Effector CD8-positive, alpha-beta T cell (primary cell): ENCODE results near the gene PACS2.
"Not testable (repeated sequence)": the region's sequence is repeated elsewhere in the genome, so short reads cannot be mapped to it uniquely, and the experiment has no call there.

ENCODE experiments used
- DNase-seq: peaks from one replicate; lab custom pipeline; 2025; lab: John Stamatoyannopoulos, UW

Gene PACS2

DNA sequence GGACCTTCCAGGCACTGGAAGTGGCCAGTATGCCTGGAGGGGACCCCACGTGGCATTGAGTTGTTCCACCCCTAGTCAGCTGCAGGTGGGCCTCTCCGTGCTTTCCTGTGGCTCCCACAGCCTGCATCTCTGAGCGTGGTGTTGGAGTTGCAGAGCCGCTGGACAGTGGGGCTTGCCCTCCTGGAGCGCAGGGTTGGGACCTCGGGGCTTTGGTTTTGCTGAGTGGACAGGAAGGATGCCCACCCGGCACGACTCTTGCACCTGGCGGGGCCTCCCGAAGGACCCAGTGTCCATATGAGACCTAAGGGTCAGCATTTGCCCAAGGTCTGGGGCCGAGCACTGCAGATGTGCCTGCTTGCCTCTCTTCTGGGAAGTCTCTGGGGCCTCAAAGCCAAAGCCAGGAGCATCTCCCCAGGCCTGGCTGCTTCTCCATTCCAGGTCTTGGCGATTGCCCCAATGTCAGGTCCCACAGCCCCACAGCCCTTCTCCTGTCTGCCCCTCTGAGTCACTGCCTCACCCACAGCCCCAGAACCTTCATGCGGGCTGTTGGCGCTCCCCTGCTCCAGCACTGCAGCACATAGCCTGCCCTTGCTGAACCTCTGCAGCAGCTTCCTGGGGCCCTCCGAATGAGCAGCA lies 1.5 kb downstream of the PACS2 start:
- DNase-seq: no peak

DNA sequence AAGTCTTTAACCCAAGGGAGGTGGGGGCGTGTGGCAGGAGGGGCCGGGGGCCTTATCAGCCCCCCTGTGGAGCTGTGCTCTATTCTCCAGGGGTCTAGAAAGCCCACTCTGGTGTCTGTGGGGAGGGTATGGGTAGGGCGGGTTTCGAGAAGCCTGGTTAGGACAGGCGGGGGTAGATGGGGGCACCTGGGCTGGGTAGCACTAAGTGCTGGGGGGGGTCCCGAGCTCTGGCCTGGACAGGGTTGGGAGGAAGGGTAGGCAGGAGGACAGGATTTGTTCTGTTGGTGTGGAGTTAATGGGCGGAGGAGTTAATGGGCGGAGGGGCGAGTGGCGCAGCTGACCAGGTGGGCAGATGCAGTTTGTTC lies 2.0 kb downstream of the PACS2 start:
- DNase-seq: no peak

DNA sequence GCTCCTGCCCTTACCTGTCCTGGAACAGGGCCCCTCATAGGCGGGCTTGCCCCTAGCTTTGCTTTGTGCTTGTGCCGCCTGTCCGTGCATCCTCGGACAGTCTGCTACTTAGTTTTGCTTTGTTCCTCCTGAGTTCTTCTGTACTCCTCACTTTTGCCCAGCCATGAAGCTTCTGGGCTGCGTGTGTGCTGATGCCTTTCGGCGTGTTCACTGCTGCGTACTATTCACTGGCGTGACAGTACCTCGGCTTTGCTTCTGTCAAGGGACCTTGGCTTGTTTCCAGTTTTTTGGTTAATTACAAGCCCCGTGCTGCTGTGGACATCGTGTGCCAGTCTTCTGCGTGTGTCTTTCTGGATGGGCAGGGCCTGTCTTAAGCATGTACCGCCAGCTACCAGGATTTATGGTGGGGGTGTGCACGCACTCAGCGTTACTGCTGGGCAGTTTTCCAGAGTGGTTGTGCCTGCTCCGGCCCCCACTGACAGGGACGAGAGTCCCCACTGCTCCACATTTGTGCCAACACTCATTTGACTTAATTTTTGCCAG lies 2.5 kb downstream of the PACS2 start:
- no peak for DNase-seq

DNA sequence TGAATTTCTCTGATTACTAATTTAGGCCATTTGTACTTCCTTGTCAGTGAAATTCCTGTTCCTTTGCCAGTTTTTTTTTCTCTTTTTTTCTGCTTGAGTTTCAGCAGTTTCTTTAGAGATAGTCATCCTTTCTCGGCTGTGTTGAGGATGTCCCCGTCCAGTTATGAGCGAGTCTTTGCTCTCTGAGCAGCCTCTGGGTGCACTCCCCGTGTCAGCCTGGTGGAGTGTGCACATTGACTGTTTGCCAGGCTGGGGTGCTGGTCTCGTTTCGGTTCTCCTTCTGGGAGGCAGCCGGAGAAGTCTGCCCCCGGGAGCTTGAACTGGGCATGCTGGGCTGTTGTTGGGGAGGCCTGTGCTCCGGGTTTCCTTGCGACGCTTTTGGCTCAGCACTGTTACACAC lies 3.0 kb downstream of the PACS2 start:
- no peak for DNase-seq

DNA sequence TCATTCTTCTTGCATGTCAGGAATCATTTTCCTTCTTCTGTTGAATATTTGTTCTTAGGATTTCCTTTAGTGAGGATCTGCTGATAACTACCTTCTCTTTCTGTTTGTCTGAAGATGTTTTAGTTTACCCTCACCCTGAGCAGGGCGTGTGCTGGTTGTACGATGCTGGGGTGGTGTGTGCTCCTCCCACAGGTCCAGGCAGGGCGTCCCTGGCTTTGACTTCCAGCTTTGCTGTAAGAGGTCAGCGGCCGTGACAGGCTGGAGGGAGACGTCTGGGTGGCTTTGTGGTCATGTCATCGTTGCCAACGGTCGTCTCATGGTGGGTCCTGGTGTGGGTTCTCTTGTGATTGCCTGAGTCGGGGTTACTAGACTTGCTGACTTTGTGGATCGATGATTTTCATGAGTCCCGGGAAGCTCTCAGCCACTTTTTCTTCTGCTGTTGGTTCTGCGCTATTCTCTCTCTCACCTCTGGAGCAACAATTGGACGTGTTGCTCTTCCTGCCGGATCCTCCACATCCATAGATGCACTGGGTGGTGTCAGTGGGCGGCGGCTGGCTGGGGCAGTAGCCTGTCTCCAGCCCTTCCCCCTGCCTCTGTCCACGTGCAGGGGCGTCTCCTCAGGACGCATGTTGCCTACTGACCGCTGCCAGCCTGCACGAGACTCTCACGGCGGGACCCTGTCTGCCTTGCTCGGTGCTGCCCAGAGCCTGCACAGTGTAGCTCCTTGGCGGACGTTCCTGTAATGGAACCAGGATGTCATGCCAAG lies 8.4 kb downstream of the PACS2 start:
- DNase-seq: no peak

DNA sequence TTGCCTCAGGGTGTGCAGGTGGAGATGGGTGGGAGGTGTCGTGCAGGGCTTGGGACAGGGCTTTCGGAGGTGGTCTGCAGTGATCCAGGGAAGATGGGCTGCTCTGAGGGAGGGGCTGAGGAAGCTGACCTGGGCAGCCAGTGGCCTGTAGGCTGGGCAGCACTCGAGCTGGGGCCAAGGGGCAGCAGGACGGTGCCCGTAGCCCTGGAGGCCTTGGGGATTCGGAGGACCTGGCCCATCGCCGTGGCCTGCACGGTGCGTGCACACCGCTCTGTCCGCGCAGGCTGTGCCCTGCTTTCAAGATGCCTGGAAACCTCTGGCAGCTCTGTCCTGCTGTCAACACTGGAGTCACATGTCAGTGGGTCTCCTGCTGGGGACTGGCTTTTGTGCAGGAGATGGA lies 9.1 kb downstream of the PACS2 start:
- DNase-seq: no peak

DNA sequence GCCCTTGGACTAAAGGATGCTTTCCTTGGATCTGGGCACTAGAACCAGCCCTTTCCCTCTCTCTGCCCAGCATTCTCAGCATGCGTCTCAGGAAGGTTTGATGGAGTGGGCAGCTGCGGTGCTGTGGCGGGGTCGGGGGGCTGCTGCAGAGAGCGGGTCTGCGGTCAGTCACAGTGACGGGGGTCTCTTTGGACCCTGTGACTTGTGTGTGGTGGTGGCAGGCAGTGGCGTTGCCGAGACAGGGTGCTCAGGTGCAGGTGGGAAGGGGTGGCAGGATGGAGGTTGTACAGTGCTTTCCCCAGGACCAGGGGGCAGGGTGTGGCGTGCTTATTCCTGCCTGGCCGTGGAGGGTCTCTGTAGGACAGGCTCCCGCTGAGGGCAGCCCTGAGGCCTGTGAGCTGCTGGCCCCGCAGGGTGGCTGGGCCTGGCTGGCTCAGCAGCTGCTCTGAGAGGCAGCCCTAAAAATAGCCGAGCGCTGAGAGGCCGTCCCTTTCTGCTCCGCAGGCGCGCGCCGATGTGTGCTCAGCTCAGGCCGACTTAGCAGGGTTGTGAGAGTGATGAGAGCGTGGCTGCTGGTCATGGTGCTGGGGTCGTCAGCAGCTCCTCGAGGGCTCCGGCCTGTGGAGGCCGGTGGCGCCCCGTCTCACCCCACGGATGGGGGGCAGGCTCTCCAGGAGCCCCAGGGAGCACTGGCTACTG lies 9.7 kb downstream of the PACS2 start:
- DNase-seq: no peak

DNA sequence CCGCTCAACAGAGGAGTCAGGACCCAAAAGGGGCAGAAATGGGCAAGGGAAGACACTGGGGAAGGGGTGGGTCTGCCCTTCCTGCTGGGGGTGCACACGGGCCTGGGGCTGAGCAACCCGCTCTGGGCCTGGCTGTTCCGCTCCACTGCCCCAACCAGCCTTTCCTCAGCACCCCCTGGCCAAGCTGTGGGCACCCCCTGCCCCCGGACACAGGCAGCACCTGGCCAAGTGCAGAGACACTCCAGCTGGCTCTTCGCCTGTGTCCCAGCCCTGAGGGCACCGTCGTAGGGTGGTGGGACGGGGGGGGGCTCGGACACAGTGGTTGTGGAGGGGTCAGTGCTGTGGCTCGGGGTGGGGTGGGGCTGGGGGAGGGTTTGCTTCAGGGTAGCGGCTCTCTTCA lies 10.3 kb downstream of the PACS2 start:
- DNase-seq: no peak

DNA sequence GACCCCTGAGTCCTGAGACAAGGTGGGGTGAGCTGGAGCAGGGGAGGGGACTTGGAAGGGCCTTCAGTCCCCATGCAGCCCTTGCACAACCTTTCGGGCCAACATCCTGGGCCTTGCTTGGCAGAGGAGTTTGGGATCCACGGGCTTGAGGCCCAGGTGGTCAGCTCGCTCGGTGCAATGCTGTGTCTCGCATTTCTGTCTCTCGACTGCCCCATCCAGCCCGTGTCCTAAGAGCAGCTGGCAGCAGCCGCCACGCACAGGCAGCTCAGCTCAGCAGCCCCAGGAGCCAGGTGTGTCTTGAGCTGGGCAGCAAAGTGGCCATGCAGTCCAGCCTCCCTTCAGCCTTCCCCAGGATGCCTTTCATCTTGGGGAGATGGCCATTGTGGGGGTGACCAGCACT lies 10.8 kb downstream of the PACS2 start:
- DNase-seq: no peak

DNA sequence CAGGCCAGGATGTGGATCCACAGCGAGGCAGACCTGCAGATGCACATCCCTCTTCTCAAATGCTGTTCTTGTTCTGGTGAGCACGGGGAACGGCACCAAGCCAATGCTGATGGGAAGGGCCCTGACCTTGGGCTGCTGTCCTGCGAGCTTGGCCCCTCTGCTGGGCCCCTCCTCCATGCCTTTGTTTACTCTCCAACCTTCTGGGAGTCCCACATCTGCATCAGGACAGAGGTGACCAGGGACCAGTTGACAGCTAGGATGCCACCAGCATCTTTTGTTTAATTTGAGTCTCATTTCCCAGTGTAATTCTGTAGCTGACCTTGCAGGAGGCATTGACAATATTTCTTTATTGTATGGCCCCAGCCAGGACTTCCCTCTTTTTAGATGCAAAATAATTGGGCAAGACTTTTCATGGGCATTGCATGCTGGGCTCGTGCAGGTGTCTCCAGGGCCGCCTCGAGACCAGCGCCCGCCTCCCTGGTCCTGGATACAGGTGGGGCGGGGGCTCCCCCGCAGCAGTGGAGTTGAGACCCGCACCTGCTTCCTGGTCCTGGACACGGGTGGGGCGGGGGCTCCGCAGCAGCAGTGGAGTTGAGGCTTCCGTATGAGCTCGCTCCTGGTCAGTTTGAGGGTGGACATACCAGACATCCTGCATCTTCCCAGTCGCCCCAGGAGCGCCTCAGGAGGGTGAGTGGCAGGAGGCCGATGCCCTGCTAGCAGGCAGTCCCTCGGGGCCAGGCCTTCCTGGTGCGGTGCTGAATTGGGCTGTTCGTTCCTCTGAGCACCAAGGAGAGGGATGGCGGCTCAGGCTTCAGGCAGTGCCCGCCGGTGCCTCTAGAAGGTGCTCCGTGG lies 11.4 kb downstream of the PACS2 start:
- DNase-seq: no peak

DNA sequence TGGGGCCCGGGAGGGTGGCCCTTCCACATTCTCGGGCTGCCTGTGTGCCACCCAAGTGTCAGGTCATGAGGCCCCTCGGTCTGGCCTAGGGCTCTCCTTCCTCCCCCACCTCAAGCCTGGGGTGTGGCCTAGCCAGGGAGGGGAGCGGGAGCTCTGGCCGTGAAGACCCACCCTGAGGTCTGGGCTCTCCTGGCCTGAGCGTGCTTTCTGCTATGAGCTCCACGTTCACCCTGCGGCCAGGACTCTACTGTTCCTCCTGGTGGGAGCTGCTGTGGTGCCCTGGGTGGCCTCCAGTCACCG lies 12.0 kb downstream of the PACS2 start:
- DNase-seq: no peak

DNA sequence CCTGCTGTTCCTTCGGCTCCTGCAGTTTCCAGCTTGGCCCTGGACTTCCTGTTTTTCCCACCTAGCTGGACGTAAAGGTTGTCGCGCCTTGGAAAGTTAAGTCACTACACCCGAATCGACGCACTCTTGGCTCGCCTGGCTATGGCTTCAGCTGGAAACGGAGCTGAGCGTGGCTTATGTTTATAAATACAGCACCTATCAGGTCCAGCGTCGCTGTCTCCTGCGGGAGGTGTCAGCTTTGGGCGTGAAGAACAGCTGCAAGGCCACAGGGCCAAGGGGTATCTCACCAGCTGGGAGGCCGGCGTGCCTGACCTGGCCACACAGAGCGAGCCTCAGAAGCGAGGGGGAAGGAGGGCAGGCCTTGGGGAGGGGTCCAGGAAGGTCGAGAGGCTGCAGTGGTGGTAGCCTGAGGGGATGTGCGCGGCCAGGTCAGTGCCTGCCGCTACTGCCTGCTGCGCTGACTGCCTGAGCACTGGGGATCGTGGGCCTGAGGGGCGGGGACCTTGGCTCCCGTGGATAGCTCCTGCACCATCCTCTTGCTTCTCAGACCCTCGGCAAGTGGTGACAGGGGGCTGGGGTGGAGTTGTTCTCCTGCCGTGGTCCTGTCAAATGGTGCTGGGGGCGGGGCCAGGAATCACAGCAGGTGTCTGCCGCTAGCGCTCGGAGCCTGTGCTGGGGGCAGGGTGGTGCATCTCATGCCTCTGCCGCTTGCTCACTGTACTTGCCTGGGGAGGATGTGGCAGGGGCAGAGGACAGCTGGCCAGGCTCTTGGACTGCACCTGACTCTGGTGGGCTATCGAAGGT lies 12.5 kb downstream of the PACS2 start:
- DNase-seq: no peak

DNA sequence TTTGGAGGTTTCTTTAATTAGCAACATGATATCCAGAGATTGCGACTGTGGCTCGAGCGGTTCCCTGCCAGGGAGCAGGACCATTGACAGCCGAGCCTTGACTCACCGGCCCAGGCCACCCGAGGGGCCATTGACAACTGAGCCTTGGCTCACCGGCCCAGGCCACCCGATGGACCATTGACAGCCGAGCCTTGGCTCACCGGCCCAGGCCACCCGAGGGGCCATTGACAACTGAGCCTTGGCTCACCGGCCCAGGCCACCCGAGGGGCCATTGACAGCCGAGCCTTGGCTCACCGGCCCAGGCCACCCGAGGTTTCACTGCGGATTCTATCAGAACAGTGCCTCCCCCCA lies 13.1 kb downstream of the PACS2 start:
- not testable (repeated sequence) for DNase-seq

DNA sequence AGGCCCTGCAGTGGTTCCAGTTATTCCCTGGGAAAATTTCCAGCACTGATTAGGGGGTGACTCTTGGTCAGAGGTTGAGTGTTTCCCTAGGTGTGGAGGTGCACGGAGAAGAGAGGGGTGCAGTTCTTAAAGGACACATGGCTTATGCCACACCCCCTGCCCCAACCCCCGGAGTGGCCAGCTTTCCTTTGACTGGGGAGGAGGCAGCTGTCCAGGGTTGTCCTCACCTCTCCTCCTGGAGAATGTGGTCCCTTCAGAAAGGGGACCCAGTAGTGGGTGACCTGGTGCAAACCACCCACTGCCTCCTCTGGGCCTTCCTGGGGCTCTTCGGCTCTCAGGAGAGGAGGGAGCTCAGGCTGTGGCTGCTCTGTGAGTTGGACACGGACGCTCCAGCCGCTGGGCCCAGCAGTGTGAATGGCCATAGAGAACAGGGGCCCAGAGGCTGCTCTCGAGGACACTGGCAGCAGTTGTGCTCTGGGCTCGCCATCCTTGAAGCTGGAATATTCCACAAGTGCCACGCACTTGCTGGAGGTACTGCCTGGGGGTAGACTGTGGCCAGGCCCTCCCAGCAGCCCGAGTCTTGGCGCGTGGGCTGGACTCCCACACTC lies 13.6 kb downstream of the PACS2 start:
- DNase-seq: no peak

DNA sequence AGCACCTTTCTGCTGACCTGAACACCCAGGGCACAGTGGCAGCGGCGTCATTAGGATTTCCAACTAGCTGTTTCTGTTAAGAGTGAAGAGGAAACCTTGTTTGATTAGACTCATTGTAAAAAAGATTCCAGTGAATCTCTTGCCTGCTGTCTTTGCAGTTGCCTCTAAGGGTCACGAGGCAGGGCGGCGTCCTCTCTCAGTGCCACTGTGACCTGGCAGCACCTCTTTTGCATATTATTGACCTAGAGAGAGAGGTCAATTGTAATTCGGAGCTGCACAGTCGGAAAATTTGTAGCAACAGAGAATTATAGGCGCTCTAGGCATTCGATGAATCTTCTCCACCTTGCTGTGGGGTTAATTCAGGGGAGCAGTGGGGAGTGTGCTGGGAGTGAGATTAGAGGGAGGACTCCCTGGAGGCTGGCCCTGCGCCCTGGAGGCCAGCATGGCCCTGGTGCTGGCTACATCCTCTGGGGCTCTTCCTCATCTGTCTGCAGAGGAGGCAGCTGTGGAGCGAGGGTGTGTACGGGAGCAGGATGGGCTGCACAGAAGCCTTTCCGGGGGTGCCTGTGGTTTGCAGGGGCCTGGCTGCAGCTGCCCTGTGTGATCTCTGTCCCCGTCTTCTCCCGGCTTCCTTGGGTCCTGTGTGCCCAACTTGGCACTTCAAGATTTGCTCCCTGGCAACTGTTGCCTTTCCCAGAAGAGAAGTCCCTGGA lies 14.3 kb downstream of the PACS2 start:
- DNase-seq: no peak

DNA sequence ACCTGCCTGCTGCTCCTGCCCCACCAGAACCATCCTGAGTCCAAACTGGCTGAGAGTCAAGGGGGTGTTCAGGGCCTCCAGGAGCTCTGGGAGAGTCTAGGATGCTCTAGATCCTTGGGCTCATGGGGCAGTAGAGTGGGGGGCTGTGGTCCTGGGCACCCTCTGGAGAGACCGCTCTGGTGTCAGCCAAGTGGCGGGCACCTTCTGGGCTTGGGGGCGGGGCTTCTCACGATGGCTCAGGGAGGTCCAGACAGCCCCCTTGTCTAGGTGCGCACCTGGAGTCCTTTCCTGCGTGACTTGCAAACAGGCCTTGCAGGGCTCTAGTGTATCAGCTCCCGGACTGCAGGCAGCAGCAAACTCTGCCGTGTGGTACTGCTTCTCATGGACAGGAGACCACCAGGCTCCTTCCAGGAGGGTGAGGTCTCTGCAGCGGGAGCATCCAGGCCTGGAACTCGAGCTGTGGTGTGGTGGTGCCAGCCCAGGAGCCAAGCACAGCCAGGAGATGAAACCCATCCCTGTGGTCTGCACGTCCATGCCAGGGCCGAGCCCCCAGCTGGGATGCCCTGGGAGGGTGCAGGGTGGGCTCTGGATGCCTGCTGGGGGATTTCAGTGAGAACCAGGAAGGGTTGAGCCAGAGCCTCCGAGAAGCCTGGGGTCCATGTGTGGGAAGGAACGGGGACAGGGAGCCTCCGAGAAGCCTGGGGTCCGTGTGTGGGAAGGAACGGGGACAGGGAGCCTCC lies 15.0 kb downstream of the PACS2 start:
- DNase-seq: no peak

DNA sequence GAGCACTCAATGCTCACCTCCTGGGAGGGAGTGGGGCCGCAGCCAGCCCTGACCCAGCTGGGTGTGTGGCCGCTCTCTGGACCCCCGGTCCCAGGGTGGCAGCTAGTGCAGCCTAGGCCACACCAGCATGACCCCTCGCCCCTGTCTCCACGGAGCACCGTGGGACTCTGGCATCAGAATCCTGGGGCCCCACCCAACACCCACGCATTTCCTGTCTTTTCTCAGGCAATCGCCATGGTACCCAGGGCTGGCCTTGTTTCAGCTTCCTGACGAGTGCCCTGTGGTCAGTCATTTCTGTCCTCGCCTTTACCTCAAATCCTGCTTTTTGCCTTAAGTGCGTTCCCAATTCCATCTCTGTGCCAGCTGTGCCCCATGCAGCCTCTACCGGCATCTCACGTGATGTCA lies 15.9 kb downstream of the PACS2 start:
- no peak for DNase-seq

DNA sequence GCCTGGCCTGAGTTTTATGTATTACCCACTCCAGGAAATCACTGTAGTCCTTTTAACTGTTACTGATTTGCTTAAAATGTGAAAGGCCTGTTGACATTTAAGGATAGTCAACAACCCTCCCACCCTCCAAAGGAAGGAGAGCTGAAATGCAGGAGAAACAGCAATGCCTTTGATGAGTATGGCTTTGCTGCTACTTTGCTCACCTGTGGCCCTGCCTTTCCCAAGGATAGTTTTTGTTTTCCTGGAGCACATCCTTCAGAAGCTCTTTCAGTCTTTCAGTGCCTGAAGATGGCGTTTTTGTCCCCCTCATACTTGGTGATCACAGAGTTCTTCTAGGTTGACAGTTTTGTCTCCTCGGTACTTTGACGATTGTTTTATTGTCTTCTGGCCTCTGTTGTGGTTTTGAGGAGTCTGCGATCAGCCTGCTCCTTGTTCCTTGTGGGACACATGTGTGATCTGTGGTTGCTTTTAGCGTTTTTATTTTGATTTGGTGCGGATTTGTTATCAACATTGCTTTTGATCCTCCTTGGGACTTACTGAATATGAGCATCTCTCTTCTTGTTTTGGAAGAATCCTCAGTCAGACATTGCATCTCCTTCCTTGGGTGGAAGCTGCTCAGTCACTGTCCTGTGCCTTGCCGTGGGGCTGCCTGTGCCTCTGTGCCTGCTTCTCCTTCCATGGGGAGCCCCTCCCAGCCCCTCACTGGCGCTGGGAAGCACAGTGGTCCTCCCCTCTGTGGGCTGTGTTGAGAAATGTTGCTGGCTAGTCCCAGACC lies 17.2 kb downstream of the PACS2 start:
- DNase-seq: no peak

DNA sequence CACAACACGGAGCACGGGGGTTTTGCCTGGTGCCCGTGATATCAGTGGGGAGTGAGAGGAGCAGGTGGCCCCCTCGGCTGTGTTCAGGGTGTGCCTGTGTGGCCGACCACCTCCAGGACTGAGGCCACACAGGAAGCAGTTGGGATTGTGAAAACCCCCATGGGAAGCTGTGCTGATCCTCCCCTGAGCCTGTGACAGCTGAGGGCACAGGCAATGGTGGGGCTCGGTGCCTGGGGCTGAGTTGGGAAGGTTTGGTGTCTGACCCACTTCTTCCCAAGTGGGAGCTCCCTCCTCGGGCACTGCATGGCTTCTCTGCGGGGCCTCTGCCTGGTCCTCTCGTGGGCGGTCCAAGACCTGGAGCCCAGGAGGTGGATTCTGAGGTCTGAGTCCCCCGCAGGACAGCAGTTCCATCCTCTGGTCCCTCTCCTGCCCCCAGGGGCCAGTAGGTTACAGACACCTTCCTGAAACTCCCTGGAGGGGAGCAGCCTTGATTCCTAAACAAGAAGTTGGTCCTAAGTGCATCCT lies 17.9 kb downstream of the PACS2 start:
- no peak for DNase-seq
